ENCODE results near the gene EEF1AKMT4.

Gene EEF1AKMT4

DNA sequence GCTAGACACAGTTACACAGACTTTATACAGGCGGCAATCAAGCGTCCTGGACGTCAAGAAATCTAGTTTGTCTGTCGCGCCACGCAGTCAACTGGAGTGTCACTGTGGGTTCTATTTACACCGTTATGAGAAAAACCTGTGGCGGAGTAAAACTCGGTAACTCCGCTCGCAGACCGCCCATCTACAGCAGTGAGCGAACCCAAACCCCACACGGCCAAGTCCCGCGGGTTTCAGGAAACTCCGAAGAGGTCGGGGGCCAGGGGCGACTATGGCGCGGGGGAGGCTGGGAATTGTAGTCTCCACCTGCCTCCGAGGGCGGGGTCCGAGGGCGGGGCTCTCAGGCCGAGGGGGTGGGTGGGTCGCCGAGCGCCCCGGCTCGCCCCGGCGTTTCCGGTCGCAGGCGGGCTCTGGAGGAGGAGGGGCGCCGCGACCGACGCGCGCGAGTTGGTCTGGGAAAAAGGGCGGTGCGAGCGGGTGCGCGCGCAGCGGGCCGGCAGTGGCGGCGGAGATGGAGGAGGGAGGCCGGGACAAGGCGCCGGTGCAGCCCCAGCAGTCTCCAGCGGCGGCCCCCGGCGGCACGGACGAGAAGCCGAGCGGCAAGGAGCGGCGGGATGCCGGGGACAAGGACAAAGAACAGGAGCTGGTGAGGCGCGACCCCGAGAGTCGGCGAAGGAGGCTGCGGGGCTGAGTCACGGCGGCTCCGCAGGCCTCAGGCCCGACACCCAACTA is 49.5 kb downstream of the EEF1AKMT4 start, which contains the start of gene PSMD2:
TSS of gene PSMD2 (plus strand) at position 483 of the 729 bp plus-strand sequence. CDS start at position 509, 26 bp downstream.
- WGBS, 2 experiments = 1% methylated on average over 78 of the region's 78 CpGs
- Histone ChIP-seq H3K9me3 (ENCODE audit: control insufficient read depth, low read length) (no peaks in the 10 kb centered on the region), H3K4me1 (ENCODE audit: control insufficient read depth, insufficient read depth, low read length) (peaks cover 5% of the 10 kb centered on the region), H3K27ac (ENCODE audit: insufficient read depth, low read depth, low read length, poor library complexity, severe bottlenecking) (peak within 1 kb of the TSS; percentile 17), H3K4me3 (ENCODE audit: insufficient read depth, low read depth, low read length) (peak within 1 kb of the TSS; percentile 97), H3K36me3 (ENCODE audit: control insufficient read depth, insufficient read depth, low read length) (peaks cover 37% of the 10 kb centered on the region), H3K27me3 (ENCODE audit: control insufficient read depth, insufficient read depth, low read length, poor library complexity, severe bottlenecking) (peaks cover 3% of the 10 kb centered on the region)

DNA sequence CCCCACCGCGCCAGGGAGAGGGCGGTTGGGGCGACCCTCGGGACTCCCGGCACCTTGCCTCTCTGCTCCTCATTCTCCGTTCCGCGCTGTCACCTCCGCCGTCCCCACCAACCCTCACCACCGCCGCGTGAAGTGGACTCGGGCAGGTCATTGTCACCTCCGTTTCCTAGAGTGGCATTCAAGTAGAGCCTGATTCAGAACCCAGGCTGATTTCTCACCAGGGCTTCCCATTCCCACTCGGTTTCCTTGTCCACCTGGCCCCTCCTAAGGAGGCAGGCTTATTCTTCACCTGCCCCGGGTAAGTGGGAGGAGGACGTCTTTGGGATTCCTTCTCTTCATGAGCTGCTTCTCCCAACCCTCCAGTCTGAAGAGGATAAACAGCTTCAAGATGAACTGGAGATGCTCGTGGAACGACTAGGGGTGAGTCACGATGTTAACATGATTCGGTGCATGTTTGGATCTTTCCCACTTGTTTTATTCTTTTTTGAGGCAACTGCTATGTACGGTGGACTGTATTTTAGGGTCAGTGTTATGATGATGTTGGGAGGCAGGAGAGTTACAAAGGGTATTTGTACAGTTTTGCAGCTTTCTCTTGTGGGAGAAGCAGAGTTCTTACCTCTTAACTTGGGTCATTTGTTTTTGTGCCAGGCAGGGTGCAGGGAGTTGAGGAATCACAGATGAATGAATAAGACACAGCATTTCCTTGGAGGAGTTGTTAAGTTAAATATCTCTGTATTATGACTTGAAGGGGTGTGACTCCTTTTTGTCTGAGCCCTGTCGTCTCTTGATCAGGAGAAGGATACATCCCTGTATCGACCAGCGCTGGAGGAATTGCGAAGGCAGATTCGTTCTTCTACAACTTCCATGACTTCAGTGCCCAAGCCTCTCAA is 50.3 kb downstream of the EEF1AKMT4 start:
- 18 to 20% methylated on average over 29 of the region's 29 CpGs for WGBS, 2 experiments
- H3K4me1 ChIP-seq (ENCODE audit: control insufficient read depth, insufficient read depth, low read length) = peaks cover 5% of the 10 kb centered on the region
- H3K4me3 ChIP-seq (ENCODE audit: insufficient read depth, low read depth, low read length) = peak overlapping the region; percentile 97
- H3K27me3 ChIP-seq (ENCODE audit: control insufficient read depth, insufficient read depth, low read length, poor library complexity, severe bottlenecking) = peaks cover 2% of the 10 kb centered on the region
- peaks cover 46% of the 10 kb centered on the region for H3K36me3 ChIP-seq (ENCODE audit: control insufficient read depth, insufficient read depth, low read length)
- no peaks in the 10 kb centered on the region for H3K9me3 ChIP-seq (ENCODE audit: control insufficient read depth, low read length)
- peak overlapping the region; percentile 17 for H3K27ac ChIP-seq (ENCODE audit: insufficient read depth, low read depth, low read length, poor library complexity, severe bottlenecking)

DNA sequence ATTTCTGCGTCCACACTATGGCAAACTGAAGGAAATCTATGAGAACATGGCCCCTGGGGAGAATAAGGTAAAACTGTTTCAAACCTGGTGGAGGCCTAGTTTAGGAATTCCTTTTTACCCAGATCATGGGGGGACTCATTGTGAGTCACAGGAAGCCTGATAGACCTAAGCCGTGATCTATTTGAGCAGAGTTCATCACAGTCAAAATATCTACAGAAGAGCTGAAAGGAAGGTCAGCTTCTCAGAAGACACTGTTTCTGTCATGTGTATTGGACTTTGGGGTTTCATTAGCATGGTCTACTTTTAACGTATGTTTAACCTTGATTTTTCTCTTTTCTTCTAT is 50.9 kb downstream of the EEF1AKMT4 start:
- Histone ChIP-seq H3K27ac (ENCODE audit: insufficient read depth, low read depth, low read length, poor library complexity, severe bottlenecking) (no peak overlapping the region), H3K27me3 (ENCODE audit: control insufficient read depth, insufficient read depth, low read length, poor library complexity, severe bottlenecking) (no peaks in the 10 kb centered on the region), H3K36me3 (ENCODE audit: control insufficient read depth, insufficient read depth, low read length) (peaks cover 52% of the 10 kb centered on the region), H3K4me3 (ENCODE audit: insufficient read depth, low read depth, low read length) (peak overlapping the region; percentile 97), H3K4me1 (ENCODE audit: control insufficient read depth, insufficient read depth, low read length) (peaks cover 5% of the 10 kb centered on the region), H3K9me3 (ENCODE audit: control insufficient read depth, low read length) (no peaks in the 10 kb centered on the region)
- 91 to 93% methylated on average over 3 of the region's 3 CpGs for WGBS, 2 experiments

DNA sequence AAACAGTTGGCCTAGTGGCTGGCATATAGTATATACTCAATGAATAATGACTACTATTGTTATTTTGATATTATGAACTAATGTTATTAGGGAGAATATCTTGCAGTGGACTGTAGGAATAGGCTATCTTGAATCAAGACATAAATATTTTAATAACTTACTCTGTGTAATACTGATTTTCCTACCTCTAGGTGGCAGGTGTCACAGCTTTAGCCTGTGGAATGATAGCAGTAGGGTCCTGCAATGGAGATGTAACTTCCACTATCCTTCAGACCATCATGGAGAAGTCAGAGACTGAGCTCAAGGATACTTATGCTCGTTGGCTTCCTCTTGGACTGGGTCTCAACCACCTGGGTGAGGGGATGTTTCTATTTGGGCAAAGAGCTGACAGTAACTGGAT is 56.1 kb downstream of the EEF1AKMT4 start:
- WGBS, 2 experiments = 96 to 97% methylated on average over 1 of the region's 1 CpG
- no peaks in the 10 kb centered on the region for H3K27me3 ChIP-seq (ENCODE audit: control insufficient read depth, insufficient read depth, low read length, poor library complexity, severe bottlenecking)
- no peaks in the 10 kb centered on the region for H3K4me1 ChIP-seq (ENCODE audit: control insufficient read depth, insufficient read depth, low read length)
- H3K36me3 ChIP-seq (ENCODE audit: control insufficient read depth, insufficient read depth, low read length) = peaks cover 82% of the 10 kb centered on the region
- no peak overlapping the region for H3K27ac ChIP-seq (ENCODE audit: insufficient read depth, low read depth, low read length, poor library complexity, severe bottlenecking)
- H3K4me3 ChIP-seq (ENCODE audit: insufficient read depth, low read depth, low read length) = no peak overlapping the region
- H3K9me3 ChIP-seq (ENCODE audit: control insufficient read depth, low read length) = no peaks in the 10 kb centered on the region

DNA sequence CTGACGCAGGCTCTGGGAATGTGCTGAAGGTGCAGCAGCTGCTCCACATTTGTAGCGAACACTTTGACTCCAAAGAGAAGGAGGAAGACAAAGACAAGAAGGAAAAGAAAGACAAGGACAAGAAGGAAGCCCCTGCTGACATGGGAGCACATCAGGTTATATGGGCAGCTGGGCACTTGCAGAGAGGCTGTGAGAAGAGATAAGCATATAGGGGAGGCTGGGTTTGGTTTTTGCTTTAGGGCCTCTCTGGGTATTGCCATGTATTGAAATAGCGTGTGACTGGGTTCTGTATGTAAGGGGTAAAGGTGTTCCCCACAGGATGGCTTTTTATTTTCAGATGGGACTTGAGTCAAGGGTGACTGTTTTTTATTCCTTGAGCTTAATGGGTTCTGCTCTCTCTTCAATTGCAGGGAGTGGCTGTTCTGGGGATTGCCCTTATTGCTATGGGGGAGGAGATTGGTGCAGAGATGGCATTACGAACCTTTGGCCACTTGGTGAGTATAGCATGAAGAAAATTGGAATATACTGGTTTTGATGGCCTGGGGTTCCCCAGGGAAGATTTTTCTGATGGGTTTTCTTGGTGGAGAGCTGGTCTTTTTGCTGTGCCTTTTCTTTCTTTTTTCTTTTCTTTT is 57.0 kb downstream of the EEF1AKMT4 start:
- H3K4me3 ChIP-seq (ENCODE audit: insufficient read depth, low read depth, low read length) = no peak overlapping the region
- no peaks in the 10 kb centered on the region for H3K4me1 ChIP-seq (ENCODE audit: control insufficient read depth, insufficient read depth, low read length)
- H3K36me3 ChIP-seq (ENCODE audit: control insufficient read depth, insufficient read depth, low read length) = peaks cover 74% of the 10 kb centered on the region
- 95 to 96% methylated on average over 4 of the region's 4 CpGs for WGBS, 2 experiments
- no peaks in the 10 kb centered on the region for H3K9me3 ChIP-seq (ENCODE audit: control insufficient read depth, low read length)
- H3K27me3 ChIP-seq (ENCODE audit: control insufficient read depth, insufficient read depth, low read length, poor library complexity, severe bottlenecking) = no peaks in the 10 kb centered on the region
- H3K27ac ChIP-seq (ENCODE audit: insufficient read depth, low read depth, low read length, poor library complexity, severe bottlenecking) = no peak overlapping the region

DNA sequence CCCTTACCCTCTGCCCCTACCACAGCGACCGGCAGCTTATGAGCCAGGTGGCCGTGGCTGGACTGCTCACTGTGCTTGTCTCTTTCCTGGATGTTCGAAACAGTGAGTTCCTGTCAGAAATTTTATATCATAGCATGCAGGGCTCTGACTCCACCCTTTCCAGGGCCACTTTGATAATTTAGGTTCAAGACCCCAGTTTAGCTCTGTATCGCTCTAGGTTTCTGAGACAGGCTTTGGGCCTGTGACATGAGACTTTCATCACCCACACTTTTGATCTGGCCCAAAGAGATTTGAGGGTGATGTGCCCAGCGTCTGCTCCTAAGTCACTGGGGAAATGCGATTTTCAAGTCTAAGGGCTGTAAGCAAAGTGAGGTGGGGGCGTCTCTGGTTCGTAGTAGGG is 58.4 kb downstream of the EEF1AKMT4 start:
- Histone ChIP-seq H3K4me3 (ENCODE audit: insufficient read depth, low read depth, low read length) (no peak overlapping the region), H3K36me3 (ENCODE audit: control insufficient read depth, insufficient read depth, low read length) (peaks cover 59% of the 10 kb centered on the region), H3K27me3 (ENCODE audit: control insufficient read depth, insufficient read depth, low read length, poor library complexity, severe bottlenecking) (no peaks in the 10 kb centered on the region), H3K9me3 (ENCODE audit: control insufficient read depth, low read length) (no peaks in the 10 kb centered on the region), H3K4me1 (ENCODE audit: control insufficient read depth, insufficient read depth, low read length) (no peaks in the 10 kb centered on the region), H3K27ac (ENCODE audit: insufficient read depth, low read depth, low read length, poor library complexity, severe bottlenecking) (no peak overlapping the region)
- WGBS, 2 experiments = 95 to 98% methylated on average over 9 of the region's 9 CpGs
